ENCODE results near the gene SHB.

DNA sequence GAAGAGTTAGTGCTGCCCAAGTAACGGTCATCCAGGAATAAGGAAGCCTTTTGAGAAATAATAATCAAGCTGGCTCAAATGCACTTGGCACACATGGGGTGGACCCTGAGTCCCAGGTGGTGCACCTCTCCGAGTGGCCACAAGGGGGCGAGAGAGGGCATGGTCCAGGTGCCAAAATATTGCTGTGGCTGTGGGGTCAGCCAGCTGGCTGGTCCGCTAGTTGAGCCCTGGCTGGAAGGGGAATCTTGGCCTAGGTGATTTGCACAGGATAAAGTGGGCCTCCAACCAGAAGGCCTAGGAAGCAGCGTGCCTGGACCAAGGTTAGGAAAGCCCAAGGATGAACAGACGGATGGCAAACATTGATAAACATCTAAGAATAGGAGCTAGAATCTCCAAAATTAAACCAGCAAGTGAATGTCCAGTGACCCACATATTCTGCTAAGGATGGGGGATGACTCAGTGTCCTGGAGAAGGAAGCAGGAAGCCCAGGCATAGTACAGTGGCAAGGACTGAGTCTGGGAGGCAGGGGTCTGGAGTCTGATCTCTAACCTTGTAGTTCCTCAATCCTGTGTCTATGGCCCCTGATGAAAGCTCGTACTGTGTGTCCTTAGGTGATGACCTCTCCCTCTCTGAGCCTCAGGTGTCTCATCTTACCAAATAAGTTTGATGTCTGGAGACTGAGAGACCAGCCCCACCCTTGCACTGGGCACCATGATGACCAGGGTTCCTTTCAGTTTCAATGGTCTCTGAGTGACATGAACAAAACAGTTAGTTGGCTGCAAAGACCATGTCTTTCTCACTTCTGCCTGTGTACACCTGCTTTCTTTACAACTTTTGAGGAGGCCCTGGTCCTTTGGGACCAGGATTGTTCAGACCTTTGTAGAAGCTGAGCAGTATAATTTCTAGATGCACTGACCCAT lies 19.2 kb upstream of the SHB start:
- TF ChIP-seq, protein P1, sequence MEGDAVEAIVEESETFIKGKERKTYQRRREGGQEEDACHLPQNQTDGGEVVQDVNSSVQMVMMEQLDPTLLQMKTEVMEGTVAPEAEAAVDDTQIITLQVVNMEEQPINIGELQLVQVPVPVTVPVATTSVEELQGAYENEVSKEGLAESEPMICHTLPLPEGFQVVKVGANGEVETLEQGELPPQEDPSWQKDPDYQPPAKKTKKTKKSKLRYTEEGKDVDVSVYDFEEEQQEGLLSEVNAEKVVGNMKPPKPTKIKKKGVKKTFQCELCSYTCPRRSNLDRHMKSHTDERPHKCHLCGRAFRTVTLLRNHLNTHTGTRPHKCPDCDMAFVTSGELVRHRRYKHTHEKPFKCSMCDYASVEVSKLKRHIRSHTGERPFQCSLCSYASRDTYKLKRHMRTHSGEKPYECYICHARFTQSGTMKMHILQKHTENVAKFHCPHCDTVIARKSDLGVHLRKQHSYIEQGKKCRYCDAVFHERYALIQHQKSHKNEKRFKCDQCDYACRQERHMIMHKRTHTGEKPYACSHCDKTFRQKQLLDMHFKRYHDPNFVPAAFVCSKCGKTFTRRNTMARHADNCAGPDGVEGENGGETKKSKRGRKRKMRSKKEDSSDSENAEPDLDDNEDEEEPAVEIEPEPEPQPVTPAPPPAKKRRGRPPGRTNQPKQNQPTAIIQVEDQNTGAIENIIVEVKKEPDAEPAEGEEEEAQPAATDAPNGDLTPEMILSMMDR (IDR thresholded peaks at IDR 0.05), result peak; percentile 87 to 98 (median 94)
- no peak for TF ChIP-seq POLR2A (IDR thresholded peaks at IDR 0.05)

All from body of pancreas (tissue), 4 donors.